ENCODE measurements around the gene OLFML2A.

The OLFML2A gene

GRCh38 chr9:124766815-124767554, 9.9 kb upstream of the OLFML2A start:
- no peak for DNase-seq (ENCODE audit: low spot score)
- TF ChIP-seq, protein P1, sequence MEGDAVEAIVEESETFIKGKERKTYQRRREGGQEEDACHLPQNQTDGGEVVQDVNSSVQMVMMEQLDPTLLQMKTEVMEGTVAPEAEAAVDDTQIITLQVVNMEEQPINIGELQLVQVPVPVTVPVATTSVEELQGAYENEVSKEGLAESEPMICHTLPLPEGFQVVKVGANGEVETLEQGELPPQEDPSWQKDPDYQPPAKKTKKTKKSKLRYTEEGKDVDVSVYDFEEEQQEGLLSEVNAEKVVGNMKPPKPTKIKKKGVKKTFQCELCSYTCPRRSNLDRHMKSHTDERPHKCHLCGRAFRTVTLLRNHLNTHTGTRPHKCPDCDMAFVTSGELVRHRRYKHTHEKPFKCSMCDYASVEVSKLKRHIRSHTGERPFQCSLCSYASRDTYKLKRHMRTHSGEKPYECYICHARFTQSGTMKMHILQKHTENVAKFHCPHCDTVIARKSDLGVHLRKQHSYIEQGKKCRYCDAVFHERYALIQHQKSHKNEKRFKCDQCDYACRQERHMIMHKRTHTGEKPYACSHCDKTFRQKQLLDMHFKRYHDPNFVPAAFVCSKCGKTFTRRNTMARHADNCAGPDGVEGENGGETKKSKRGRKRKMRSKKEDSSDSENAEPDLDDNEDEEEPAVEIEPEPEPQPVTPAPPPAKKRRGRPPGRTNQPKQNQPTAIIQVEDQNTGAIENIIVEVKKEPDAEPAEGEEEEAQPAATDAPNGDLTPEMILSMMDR (IDR thresholded peaks at IDR 0.05; ENCODE audit: extremely low read depth, missing control alignments): no peak

GRCh38 chr9:124767821-124768220, 9.1 kb upstream of the OLFML2A start:
- TF ChIP-seq, protein P1 (IDR thresholded peaks at IDR 0.05; ENCODE audit: extremely low read depth, missing control alignments): no peak
- no peak for DNase-seq (ENCODE audit: low spot score)

DNA sequence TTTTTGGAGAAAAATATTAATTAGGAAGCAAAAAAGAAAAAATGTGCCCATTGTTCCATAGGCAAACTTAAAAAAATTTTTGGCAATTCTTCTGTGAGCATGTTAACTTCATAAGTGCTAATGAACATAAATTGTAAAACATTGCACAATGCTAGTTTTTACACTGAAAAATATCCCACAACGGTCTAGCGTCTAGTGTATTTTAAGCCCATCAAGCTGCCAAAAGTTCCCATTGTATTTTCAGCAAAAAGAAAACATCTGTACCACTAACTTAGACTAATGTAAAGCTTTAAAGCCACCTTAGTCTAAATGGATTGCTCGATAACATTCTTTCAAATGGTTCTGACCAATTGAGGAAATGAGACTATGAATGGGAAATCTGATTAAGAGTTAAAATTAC, 8.6 kb upstream of the OLFML2A start:
- TF ChIP-seq, protein P1 (IDR thresholded peaks at IDR 0.05; ENCODE audit: extremely low read depth, missing control alignments): no peak
- DNase-seq (ENCODE audit: low spot score): no peak

GRCh38 chr9:124768750-124769548, 8.0 kb upstream of the OLFML2A start:
- no peak for DNase-seq (ENCODE audit: low spot score)
- TF ChIP-seq, protein P1 (IDR thresholded peaks at IDR 0.05; ENCODE audit: extremely low read depth, missing control alignments): no peak

DNA sequence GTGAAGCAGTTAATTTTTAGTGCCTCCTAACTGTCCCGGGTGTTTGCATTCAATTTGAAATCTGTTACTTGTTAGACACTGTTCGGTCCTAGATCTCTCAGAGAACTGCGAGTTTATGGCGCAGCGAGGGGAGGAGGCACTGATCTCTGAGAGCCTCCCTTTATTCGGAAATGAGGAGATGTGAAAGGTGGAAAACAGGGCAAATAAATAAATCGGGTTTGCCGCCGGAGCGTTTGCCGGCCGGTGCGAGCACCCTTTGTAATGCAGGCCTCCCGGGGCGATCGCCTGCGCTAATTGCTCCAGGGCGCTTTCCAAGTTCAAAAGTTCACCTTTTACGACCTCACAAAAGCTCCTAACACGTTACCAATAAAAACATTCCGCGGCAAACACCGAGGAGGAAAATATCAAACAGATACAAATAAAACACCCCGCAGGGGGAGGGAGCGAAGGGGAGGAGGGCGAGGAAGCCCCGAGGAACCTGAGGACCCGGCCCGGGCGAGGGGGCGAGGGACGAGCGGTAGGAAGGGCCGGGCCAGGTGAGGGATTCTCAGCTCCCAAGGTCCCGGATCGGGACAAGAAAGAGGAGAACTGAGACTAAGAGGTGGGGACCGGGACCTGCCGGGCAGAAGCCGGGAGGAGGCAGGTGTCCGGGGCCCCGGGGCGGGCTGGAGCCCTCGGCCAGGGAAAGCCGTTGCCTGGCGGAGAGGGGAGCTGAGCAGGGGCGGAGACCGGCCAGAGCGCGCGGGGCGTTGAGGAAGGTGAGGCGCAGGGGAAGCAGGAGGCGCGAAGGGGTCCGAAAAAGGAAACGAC, 7.2 kb upstream of the OLFML2A start:
- TF ChIP-seq, protein P1 (IDR thresholded peaks at IDR 0.05; ENCODE audit: extremely low read depth, missing control alignments): no peak
- no peak for DNase-seq (ENCODE audit: low spot score)

GRCh38 chr9:124770359-124771020, 6.4 kb upstream of the OLFML2A start:
- TF ChIP-seq, protein P1 (IDR thresholded peaks at IDR 0.05; ENCODE audit: extremely low read depth, missing control alignments): no peak
- DNase-seq (ENCODE audit: low spot score): peak; percentile 72

Measured in GM20000 (cell line).